Astrocyte (in vitro differentiated cells and primary cell): ENCODE measurements around the gene HELQ. TPM values are rescaled to one million over a fixed set of nuclear protein-coding genes. Genes with fewer than 3 reads are reported as not detected.

Experiments used
- DNase-seq: peaks from one replicate; pipeline ENCODE4 v3.0.0-alpha.2; 2010; ENCODE audit warnings: low read depth
- FAIRE-seq: peaks from 2 replicates; lab custom pipeline; 2011; peaks lifted over from hg19 to GRCh38; lab: Jason Lieb, UNC
- H2AFZ ChIP-seq: 2 replicates; pipeline ENCODE4 v1.6.0; 2012; ENCODE audit warnings: low read depth, low read length, inconsistent platforms
- H3K27ac ChIP-seq: 2 replicates; pipeline ENCODE4 v1.5.1; 2011; ENCODE audit warnings: low read depth, low read length, inconsistent platforms
- H3K27me3 ChIP-seq: 2 replicates; pipeline ENCODE4 v1.6.0; 2011; ENCODE audit warnings: low read length, inconsistent platforms; ENCODE audit not compliant: insufficient read depth
- H3K36me3 ChIP-seq: 2 replicates; pipeline ENCODE4 v1.5.1; 2011; ENCODE audit warnings: low read length, inconsistent platforms; ENCODE audit not compliant: insufficient read depth
- H3K4me1 ChIP-seq: 2 replicates; pipeline ENCODE4 v1.5.1; 2011; ENCODE audit warnings: low read length, inconsistent platforms; ENCODE audit not compliant: insufficient read depth
- H3K4me2 ChIP-seq: 2 replicates; pipeline ENCODE4 v1.6.0; 2012; ENCODE audit warnings: low read length, inconsistent platforms
- H3K4me3 ChIP-seq: 2 replicates; pipeline ENCODE4 v1.5.1; 2011; ENCODE audit warnings: low read depth, mild to moderate bottlenecking, low read length, inconsistent platforms; ENCODE audit not compliant: insufficient read depth
- H3K79me2 ChIP-seq: 2 replicates; pipeline ENCODE4 v1.6.0; 2012; ENCODE audit warnings: mild to moderate bottlenecking, low read length, inconsistent platforms; ENCODE audit not compliant: insufficient read depth
- H3K9ac ChIP-seq: 2 replicates; pipeline ENCODE4 v1.6.0; 2012; ENCODE audit warnings: mild to moderate bottlenecking, low read length, inconsistent platforms
- H3K9me3 ChIP-seq: 2 replicates; pipeline ENCODE4 v1.5.1; 2012; ENCODE audit warnings: low read depth, mild to moderate bottlenecking, low read length, inconsistent platforms; ENCODE audit not compliant: insufficient read depth
- H4K20me1 ChIP-seq: 2 replicates; pipeline ENCODE4 v1.6.0; 2012; ENCODE audit warnings: low read length, inconsistent platforms; ENCODE audit not compliant: insufficient read depth
- H3K27ac Mint-ChIP-seq: one replicate; pipeline ENCODE4 v1.8.0; 2021; ENCODE audit warnings: mild to moderate bottlenecking, mixed read lengths; ENCODE audit not compliant: unreplicated experiment
- H3K27me3 Mint-ChIP-seq: one replicate; pipeline ENCODE4 v1.8.0; 2021; ENCODE audit warnings: low read depth, mixed read lengths; ENCODE audit not compliant: unreplicated experiment
- H3K36me3 Mint-ChIP-seq: one replicate; pipeline ENCODE4 v1.8.0; 2021; ENCODE audit warnings: low read depth, mixed read lengths; ENCODE audit not compliant: unreplicated experiment
- H3K4me1 Mint-ChIP-seq: one replicate; pipeline ENCODE4 v1.8.0; 2021; ENCODE audit warnings: low read depth, mixed read lengths; ENCODE audit not compliant: unreplicated experiment
- H3K4me3 Mint-ChIP-seq: one replicate; pipeline ENCODE4 v1.8.0; 2021; ENCODE audit warnings: mild to moderate bottlenecking, moderate library complexity, mixed read lengths; ENCODE audit not compliant: unreplicated experiment
- H3K9me3 Mint-ChIP-seq: one replicate; pipeline ENCODE4 v1.8.0; 2021; ENCODE audit warnings: mild to moderate bottlenecking, mixed read lengths; ENCODE audit not compliant: unreplicated experiment
- CTCF ChIP-seq: IDR thresholded peaks from 2 replicates; pipeline ENCODE4 v1.5.1; 2011; ENCODE audit warnings: low read depth, mild to moderate bottlenecking, inconsistent platforms, low read length, moderate library complexity; ENCODE audit not compliant: insufficient read depth
- EZH2 ChIP-seq: IDR thresholded peaks from 2 replicates; pipeline ENCODE4 v1.6.1; 2012; ENCODE audit warnings: mild to moderate bottlenecking, low read length, inconsistent platforms; ENCODE audit not compliant: insufficient read depth
- total RNA-seq: library from RNA; stranded (reverse); gene quantifications from 2 replicates; pipeline ENCODE4 v1.2.1, GENCODE V29; 2021

The HELQ gene
- total RNA-seq, 1 donor from 2014 or later = 9.4 TPM

DNA sequence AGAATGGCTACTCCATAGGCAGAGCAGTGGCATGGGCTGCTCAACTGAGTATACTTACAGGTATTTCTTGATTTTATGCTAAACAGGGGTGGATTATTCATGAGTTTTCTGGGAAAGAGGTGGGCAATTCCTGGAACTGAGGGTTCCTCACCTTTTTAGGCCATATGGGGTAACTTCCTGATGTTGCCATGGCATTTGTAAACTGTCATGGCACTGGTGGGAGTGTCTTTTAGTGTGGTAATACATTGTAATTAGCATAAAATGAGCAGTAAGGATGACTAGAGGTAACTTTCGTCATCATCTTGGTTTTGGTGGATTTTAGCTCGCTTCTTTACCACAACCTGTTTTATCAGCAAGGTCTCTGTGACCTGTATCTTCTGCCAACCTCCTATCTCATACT, 72.8 kb downstream of the HELQ start:
- Mint-ChIP-seq H3K4me1 (peaks cover 2% of the 10 kb centered on the region), H3K36me3 (no peaks in the 10 kb centered on the region), H3K27me3 (peaks cover 2% of the 10 kb centered on the region), H3K4me3 (no peak overlapping the region), H3K27ac (no peak overlapping the region), H3K9me3 (peaks cover 6% of the 10 kb centered on the region)
- DNase-seq (no peak), FAIRE-seq (no peak)
- Histone ChIP-seq H3K79me2 (no peaks in the 10 kb centered on the region), H3K4me3 (no peak overlapping the region), H3K27ac (no peak overlapping the region), H2AFZ (no peak overlapping the region), H3K4me1 (no peaks in the 10 kb centered on the region), H3K9ac (no peak overlapping the region), H4K20me1 (no peaks in the 10 kb centered on the region), H3K9me3 (peaks cover 7% of the 10 kb centered on the region), H3K27me3 (peaks cover 2% of the 10 kb centered on the region), H3K36me3 (no peaks in the 10 kb centered on the region), H3K4me2 (no peak overlapping the region)
- TF ChIP-seq CTCF = no peak
- no peak for TF ChIP-seq EZH2

DNA sequence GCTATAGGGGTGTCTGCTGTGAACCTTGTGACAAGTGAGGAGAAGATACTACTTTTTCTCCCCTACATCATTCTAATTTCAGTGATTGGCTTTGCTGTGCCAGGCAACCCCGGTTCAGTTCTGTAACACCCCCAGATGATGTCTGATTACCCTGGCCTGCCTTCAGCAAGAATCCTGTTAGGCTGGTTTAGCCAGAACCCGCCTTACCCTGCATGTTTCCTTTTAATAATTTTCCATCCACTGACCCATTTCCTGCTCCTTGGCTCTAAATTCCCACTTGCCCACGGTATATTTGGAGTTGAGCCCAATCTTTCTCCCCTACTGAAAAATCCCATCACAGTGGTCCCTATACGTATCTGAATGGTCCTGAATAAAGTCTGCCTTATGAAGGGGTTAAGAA, 74.5 kb downstream of the HELQ start:
- H3K27ac Mint-ChIP-seq = no peak overlapping the region
- Histone ChIP-seq H3K4me2 (no peak overlapping the region), H3K9me3 (peaks cover 7% of the 10 kb centered on the region), H3K79me2 (no peaks in the 10 kb centered on the region), H3K4me1 (no peaks in the 10 kb centered on the region), H3K9ac (no peak overlapping the region), H4K20me1 (no peaks in the 10 kb centered on the region), H2AFZ (no peak overlapping the region), H3K27ac (no peak overlapping the region), H3K27me3 (peaks cover 2% of the 10 kb centered on the region), H3K4me3 (no peak overlapping the region), H3K36me3 (no peaks in the 10 kb centered on the region)
- TF ChIP-seq CTCF = no peak
- no peak for TF ChIP-seq EZH2
- no peaks in the 10 kb centered on the region for H3K4me1 Mint-ChIP-seq
- peaks cover 3% of the 10 kb centered on the region for H3K36me3 Mint-ChIP-seq
- no peak for FAIRE-seq
- DNase-seq = no peak
- H3K4me3 Mint-ChIP-seq = no peak overlapping the region
- H3K9me3 Mint-ChIP-seq = peaks cover 14% of the 10 kb centered on the region
- peaks cover 2% of the 10 kb centered on the region for H3K27me3 Mint-ChIP-seq

- peaks cover 7% of the 10 kb centered on the region for H3K9me3 ChIP-seq
- no peaks in the 10 kb centered on the region for H4K20me1 ChIP-seq
- H3K27ac Mint-ChIP-seq = no peak overlapping the region
- H3K4me2 ChIP-seq = no peak overlapping the region
- FAIRE-seq = no peak
- no peaks in the 10 kb centered on the region for H3K4me1 ChIP-seq
- no peak overlapping the region for H2AFZ ChIP-seq
- no peaks in the 10 kb centered on the region for H3K4me1 Mint-ChIP-seq
- no peaks in the 10 kb centered on the region for H3K36me3 ChIP-seq
- H3K79me2 ChIP-seq = no peaks in the 10 kb centered on the region
- peaks cover 3% of the 10 kb centered on the region for H3K36me3 Mint-ChIP-seq
- DNase-seq = no peak
- H3K9me3 Mint-ChIP-seq = peaks cover 19% of the 10 kb centered on the region
- no peak overlapping the region for H3K4me3 ChIP-seq
- H3K9ac ChIP-seq = no peak overlapping the region
- no peak overlapping the region for H3K27ac ChIP-seq
- no peaks in the 10 kb centered on the region for H3K27me3 Mint-ChIP-seq
- TF ChIP-seq CTCF (no peak), EZH2 (no peak)
- peaks cover 2% of the 10 kb centered on the region for H3K27me3 ChIP-seq
- H3K4me3 Mint-ChIP-seq = no peak overlapping the region
Measured at GRCh38 chr4:83378419-83378818, 77.2 kb downstream of the HELQ start.
